A673 (cell line): ENCODE results near the gene PYY. TPM values are rescaled to one million over a fixed set of nuclear protein-coding genes. Genes with fewer than 3 reads are reported as not detected.
"Not testable (repeated sequence)": the region's sequence is repeated elsewhere in the genome, so short reads cannot be mapped to it uniquely, and the experiment has no call there.

Source experiments
- BruUV-seq: library from RNA; stranded (reverse); fragments of 400-500 nt; replicated peaks from 2 replicates; lab custom pipeline; 2021; lab: Mats Ljungman, UMichigan
- CTCF ChIA-PET: fragments of 300-600 bp; sonication (Branson Sonifier 250); formaldehyde crosslinking; loops from one replicate; lab custom pipeline; 2022; ENCODE audit warnings: antibody characterized with exemption; lab: Charles Lee
- POLR2A ChIA-PET: fragments of 300-600 bp; sonication (Branson Sonifier 250); formaldehyde crosslinking; loops from one replicate; lab custom pipeline; 2022; ENCODE audit warnings: antibody characterized with exemption; ENCODE audit not compliant: low non-redundant PET; lab: Charles Lee
- DNase-seq: peaks from one replicate; pipeline ENCODE4 v3.0.0-alpha.2; 2015; ENCODE audit warnings: low spot score
- H3K27ac ChIP-seq: fragments of 200-600 bp; sonication (generic); 2 replicates; pipeline ENCODE4 v1.5.1; 2016; ENCODE audit warnings: mixed run types, low read depth, mild to moderate bottlenecking, mixed read lengths, antibody characterized with exemption, low read length; ENCODE audit not compliant: poor library complexity, severe bottlenecking
- H3K27me3 ChIP-seq: fragments of 200-600 bp; sonication (generic); replicated peaks from 2 replicates; pipeline ENCODE4 v1.6.1; 2017; ENCODE audit warnings: mixed run types, low read depth, mild to moderate bottlenecking, mixed read lengths, antibody characterized with exemption, low read length; ENCODE audit not compliant: insufficient read depth, poor library complexity
- H3K36me3 ChIP-seq: fragments of 200-600 bp; sonication (generic); 2 replicates; pipeline ENCODE4 v1.6.1; 2016; ENCODE audit warnings: mixed run types, mild to moderate bottlenecking, mixed read lengths, antibody characterized with exemption, low read length; ENCODE audit not compliant: insufficient read depth, poor library complexity, severe bottlenecking
- H3K4me1 ChIP-seq: fragments of 200-600 bp; sonication (generic); 2 replicates; pipeline ENCODE4 v1.6.1; 2017; ENCODE audit warnings: mixed run types, mild to moderate bottlenecking, mixed read lengths, antibody characterized with exemption, low read length; ENCODE audit not compliant: insufficient read depth, poor library complexity, severe bottlenecking
- H3K4me3 ChIP-seq: fragments of 200-600 bp; sonication (generic); 2 replicates; pipeline ENCODE4 v1.5.1; 2016; ENCODE audit warnings: low read depth, mixed run types, mild to moderate bottlenecking, mixed read lengths, low read length; ENCODE audit not compliant: poor library complexity, severe bottlenecking
- H3K9me3 ChIP-seq: fragments of 200-600 bp; sonication (generic); 2 replicates; pipeline ENCODE4 v1.6.1; 2016; ENCODE audit warnings: mixed run types, low read depth, mild to moderate bottlenecking, mixed read lengths, antibody characterized with exemption, low read length; ENCODE audit not compliant: poor library complexity, severe bottlenecking
- EZH2 ChIP-seq: fragments of 200-600 bp; sonication (generic); IDR thresholded peaks from 2 replicates; pipeline ENCODE4 v1.6.1; 2017; ENCODE audit warnings: borderline replicate concordance, low read depth, mild to moderate bottlenecking, mixed read lengths, antibody characterized with exemption, low read length; ENCODE audit not compliant: poor library complexity, severe bottlenecking
- intact Hi-C: fragments of 100-400 bp; cut with micrococcal nuclease; formaldehyde crosslinking; loops from one replicate; pipeline ENCODE4 v1.10.0; 2022; ENCODE audit not compliant: unreplicated experiment
- total RNA-seq: library from RNA; stranded (reverse); gene quantifications from 2 replicates; pipeline ENCODE4 v1.2.3, GENCODE V29; 2021
- TF ChIP-seq, protein P1 (sequence below): fragments of 300-800, 200-600 bp; sonication (generic); conservative IDR thresholded peaks from 2 replicates; pipeline ENCODE4 v1.5.1; 2017; ENCODE audit warnings: low read depth, mild to moderate bottlenecking, antibody characterized with exemption, low read length, moderate library complexity, mixed read lengths

The PYY gene
- total RNA-seq, 1 experiment from 2014 or later = not detected

- no peak for DNase-seq
- Histone ChIP-seq H3K27ac (no peak overlapping the region), H3K9me3 (no peaks in the 10 kb centered on the region), H3K4me1 (no peaks in the 10 kb centered on the region), H3K36me3 (no peaks in the 10 kb centered on the region), H3K4me3 (no peak overlapping the region), H3K27me3 (no peaks in the 10 kb centered on the region)
- POLR2A ChIA-PET = no interaction called here
- no TSS peak for BruUV-seq
- no peak for TF ChIP-seq EZH2
- TF ChIP-seq, protein P1, sequence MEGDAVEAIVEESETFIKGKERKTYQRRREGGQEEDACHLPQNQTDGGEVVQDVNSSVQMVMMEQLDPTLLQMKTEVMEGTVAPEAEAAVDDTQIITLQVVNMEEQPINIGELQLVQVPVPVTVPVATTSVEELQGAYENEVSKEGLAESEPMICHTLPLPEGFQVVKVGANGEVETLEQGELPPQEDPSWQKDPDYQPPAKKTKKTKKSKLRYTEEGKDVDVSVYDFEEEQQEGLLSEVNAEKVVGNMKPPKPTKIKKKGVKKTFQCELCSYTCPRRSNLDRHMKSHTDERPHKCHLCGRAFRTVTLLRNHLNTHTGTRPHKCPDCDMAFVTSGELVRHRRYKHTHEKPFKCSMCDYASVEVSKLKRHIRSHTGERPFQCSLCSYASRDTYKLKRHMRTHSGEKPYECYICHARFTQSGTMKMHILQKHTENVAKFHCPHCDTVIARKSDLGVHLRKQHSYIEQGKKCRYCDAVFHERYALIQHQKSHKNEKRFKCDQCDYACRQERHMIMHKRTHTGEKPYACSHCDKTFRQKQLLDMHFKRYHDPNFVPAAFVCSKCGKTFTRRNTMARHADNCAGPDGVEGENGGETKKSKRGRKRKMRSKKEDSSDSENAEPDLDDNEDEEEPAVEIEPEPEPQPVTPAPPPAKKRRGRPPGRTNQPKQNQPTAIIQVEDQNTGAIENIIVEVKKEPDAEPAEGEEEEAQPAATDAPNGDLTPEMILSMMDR = no peak
- CTCF ChIA-PET = no interaction called here
- intact Hi-C loops = no loop called here
Observed at GRCh38 chr17:43976963-43977837, 23.5 kb upstream of the PYY start.

- Histone ChIP-seq H3K36me3 (no peaks in the 10 kb centered on the region), H3K27ac (no peak overlapping the region), H3K4me1 (no peaks in the 10 kb centered on the region), H3K4me3 (no peak overlapping the region), H3K9me3 (no peaks in the 10 kb centered on the region), H3K27me3 (no peaks in the 10 kb centered on the region)
- TF ChIP-seq, protein P1 = no peak
- TF ChIP-seq EZH2 = no peak
- BruUV-seq = no TSS peak
- ChIA-PET POLR2A (no interaction called here), CTCF (no interaction called here)
- intact Hi-C loops = no loop called here
- DNase-seq = no peak
Observed at GRCh38 chr17:43975898-43976297, 22.2 kb upstream of the PYY start.

DNA sequence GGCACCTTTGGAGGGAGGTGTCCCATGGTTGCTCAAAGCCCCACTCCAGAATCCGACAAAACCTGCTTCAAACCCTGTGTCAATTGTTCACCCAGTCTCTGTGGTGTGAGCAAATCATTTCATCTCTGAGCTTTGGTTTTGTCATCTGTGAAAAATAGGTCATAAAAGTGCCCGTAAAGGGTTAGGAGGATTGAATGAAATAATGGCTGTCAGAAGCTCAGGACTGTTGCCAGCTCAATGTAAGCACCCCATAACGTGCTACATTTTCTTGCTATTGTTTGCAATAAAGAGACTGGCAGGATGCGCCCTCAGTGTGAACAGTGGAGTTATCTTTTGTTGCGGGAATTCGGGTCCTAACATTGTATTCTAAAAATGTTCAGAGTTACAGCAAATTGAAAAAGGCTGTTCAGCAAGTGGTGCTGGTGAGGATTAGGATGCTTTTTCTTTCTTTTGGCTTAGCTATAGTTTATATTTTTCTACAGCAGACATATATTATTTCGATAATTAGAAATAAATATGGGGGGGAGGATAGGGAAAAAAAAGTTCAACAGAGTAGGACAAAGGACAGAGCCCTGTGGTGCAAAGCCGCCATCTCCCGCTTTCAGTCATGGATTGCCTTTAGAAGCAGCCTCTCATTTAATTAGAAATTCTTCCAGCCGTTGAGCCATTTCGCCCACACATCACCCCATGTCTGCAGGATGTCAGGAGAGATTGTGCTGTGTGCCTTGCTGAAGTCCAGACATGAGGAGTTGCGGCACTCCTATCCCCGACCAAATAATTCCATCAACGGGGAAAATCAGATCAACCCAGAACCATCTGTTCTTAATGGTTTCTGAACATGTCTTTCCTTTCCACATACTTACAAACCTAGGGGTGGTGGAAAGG is 20.9 kb upstream of the PYY start:
- CTCF ChIA-PET = no interaction called here
- BruUV-seq = no TSS peak
- TF ChIP-seq EZH2 = no peak
- TF ChIP-seq, protein P1 = no peak
- no peaks in the 10 kb centered on the region for H3K4me1 ChIP-seq
- no peak overlapping the region for H3K27ac ChIP-seq
- POLR2A ChIA-PET = no interaction called here
- no peak for DNase-seq
- H3K27me3 ChIP-seq = no peaks in the 10 kb centered on the region
- intact Hi-C loops = no loop called here
- no peak overlapping the region for H3K4me3 ChIP-seq
- H3K9me3 ChIP-seq = no peaks in the 10 kb centered on the region
- no peaks in the 10 kb centered on the region for H3K36me3 ChIP-seq

DNA sequence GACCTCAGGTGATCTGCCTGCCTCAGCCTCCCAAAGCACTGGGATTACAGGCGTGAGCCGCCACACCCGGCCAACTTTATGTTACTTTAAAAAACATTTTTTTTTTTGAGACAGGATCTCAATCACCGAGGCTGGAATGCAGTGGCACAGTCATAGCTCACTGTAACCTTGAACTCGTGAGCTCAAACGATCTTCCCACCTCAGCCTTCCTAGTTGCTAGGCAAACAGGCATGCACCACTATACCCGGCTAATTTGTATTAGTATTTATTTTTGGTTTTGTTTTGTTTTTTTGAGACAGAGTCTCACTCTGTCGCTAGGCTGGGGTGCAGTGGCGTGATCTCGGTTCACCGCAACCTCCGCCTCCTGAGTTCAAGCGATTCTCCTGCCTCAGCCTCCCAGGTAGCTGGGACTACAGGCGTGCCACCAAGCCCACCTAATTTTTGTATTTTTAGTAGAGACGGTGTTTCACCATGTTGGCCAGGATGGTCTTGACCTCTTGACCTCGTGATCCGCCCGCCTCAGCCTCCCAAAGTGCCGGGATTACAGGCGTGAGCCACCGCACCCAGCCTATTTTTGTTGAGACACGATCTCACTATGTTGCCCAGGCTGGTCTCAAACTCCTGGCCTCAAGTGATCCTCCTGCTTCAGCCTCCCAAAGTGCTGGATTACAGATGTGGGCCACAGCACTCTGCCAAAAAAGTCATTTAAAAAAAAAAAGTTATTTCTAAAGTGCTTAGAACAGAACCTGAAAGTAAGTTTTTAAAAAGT is 18.9 kb upstream of the PYY start:
- ChIA-PET POLR2A (interaction anchor here (0.6 kb wide), 1 partner anchor 15 kb away, joined by 3 read pairs; no protein-coding TSS in a partner anchor), CTCF (interaction anchor here (0.7 kb wide), 1 partner anchor 62 kb away, joined by 4 read pairs; no protein-coding TSS in a partner anchor)
- H3K9me3 ChIP-seq, H3K27me3 ChIP-seq, H3K4me1 ChIP-seq, H3K27ac ChIP-seq, H3K36me3 ChIP-seq, intact Hi-C loops, H3K4me3 ChIP-seq, DNase-seq, BruUV-seq: not testable (repeated sequence)
